KG1 (cell line): Measurements from ENCODE around the gene LIFR.
"Not testable (repeated sequence)": the region's sequence is repeated elsewhere in the genome, so short reads cannot be mapped to it uniquely, and the experiment has no call there.

Experiments used
- DNase-seq: peaks from one replicate; lab custom pipeline; 2025; lab: John Stamatoyannopoulos, UW

Gene LIFR

GRCh38 chr5:38556599-38557307 is at the start of gene LIFR:
Gene LIFR, minus strand, starts transcription at chr5:38556646. Its CDS starts 25,999 bp downstream, at chr5:38530647.
- no peak for DNase-seq

GRCh38 chr5:38605610-38606009 is 49.2 kb upstream of the LIFR start:
- no peak for DNase-seq

GRCh38 chr5:38603691-38604090 is 47.2 kb upstream of the LIFR start:
- DNase-seq = no peak

- no peak for DNase-seq
These were observed 46.2 kb upstream of the LIFR start for GRCh38 chr5:38602641-38603040.

- DNase-seq = no peak
These were observed 45.4 kb upstream of the LIFR start for GRCh38 chr5:38601863-38602298.

GRCh38 chr5:38601133-38601862 is 44.9 kb upstream of the LIFR start:
- no peak for DNase-seq

- DNase-seq = no peak
These were observed 44.0 kb upstream of the LIFR start for GRCh38 chr5:38600329-38601045.

- not testable (repeated sequence) for DNase-seq
These were observed 43.3 kb upstream of the LIFR start for GRCh38 chr5:38599751-38600150.

GRCh38 chr5:38598994-38599617 is 42.7 kb upstream of the LIFR start:
- no peak for DNase-seq

- DNase-seq = no peak
These were observed 42.0 kb upstream of the LIFR start for GRCh38 chr5:38598296-38598993.

- no peak for DNase-seq
These were observed 40.5 kb upstream of the LIFR start for GRCh38 chr5:38596981-38597380.

GRCh38 chr5:38595132-38595745 is 38.8 kb upstream of the LIFR start:
- DNase-seq = no peak

GRCh38 chr5:38593959-38594358 is 37.5 kb upstream of the LIFR start:
- no peak for DNase-seq

GRCh38 chr5:38591523-38591849 is 35.0 kb upstream of the LIFR start:
- DNase-seq = no peak

- no peak for DNase-seq
These were observed 34.5 kb upstream of the LIFR start for GRCh38 chr5:38590838-38591522.

- DNase-seq = no peak
These were observed 33.2 kb upstream of the LIFR start for GRCh38 chr5:38589629-38590028.

- DNase-seq = no peak
These were observed 29.4 kb upstream of the LIFR start for GRCh38 chr5:38585816-38586215.

- no peak for DNase-seq
These were observed 27.1 kb upstream of the LIFR start for GRCh38 chr5:38583500-38583899.

GRCh38 chr5:38582975-38583319 is 26.5 kb upstream of the LIFR start:
- DNase-seq = no peak

GRCh38 chr5:38582293-38582974 is 26.0 kb upstream of the LIFR start:
- no peak for DNase-seq
